ENCODE data around the gene ARHGAP6. TPM values are rescaled to one million over a fixed set of nuclear protein-coding genes. Genes with fewer than 3 reads are reported as not detected.

ARHGAP6 gene
- total RNA-seq, 4 donors from 2014 or later: 0.64 to 9.5 (median 2.3) TPM

DNA sequence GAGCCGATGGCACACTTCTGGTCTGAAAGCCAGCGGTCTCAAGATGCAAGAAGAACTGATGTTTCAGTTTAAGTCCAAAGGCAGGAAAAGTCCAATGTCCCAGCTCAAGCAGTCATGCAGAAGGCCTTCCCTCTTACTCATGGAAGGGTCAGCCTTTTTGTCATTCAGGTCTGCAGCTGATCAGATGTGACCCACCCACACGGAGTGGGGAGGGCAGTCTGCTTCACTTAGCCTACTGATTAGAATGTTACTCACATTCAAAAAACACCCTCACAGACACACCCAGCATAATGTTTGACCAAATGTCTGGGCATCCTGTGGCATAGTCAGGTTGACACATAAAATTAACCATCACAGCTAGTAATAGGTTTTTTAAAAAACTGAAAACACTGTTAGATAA is 548.0 kb downstream of the ARHGAP6 start:
- DNase-seq: no peak
- Histone ChIP-seq H3K9me3 (no peaks in the 10 kb centered on the region), H3K27me3 (no peaks in the 10 kb centered on the region), H3K4me3 (no peak overlapping the region), H3K4me1 (peaks cover 0 to 16% (median under 1%) of the 10 kb centered on the region in 3 donors), H3K27ac (no peak overlapping the region), H3K36me3 (peaks cover 0 to 90% (median 4%) of the 10 kb centered on the region in 3 donors)
- WGBS, 2 donors: 71 to 79% methylated on average over 2 to 3 of the region's 3 CpGs
- intact Hi-C loops (cut with DNase I): no loop called here
- TF ChIP-seq, protein P1, sequence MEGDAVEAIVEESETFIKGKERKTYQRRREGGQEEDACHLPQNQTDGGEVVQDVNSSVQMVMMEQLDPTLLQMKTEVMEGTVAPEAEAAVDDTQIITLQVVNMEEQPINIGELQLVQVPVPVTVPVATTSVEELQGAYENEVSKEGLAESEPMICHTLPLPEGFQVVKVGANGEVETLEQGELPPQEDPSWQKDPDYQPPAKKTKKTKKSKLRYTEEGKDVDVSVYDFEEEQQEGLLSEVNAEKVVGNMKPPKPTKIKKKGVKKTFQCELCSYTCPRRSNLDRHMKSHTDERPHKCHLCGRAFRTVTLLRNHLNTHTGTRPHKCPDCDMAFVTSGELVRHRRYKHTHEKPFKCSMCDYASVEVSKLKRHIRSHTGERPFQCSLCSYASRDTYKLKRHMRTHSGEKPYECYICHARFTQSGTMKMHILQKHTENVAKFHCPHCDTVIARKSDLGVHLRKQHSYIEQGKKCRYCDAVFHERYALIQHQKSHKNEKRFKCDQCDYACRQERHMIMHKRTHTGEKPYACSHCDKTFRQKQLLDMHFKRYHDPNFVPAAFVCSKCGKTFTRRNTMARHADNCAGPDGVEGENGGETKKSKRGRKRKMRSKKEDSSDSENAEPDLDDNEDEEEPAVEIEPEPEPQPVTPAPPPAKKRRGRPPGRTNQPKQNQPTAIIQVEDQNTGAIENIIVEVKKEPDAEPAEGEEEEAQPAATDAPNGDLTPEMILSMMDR (IDR thresholded peaks at IDR 0.05): no peak
- TF ChIP-seq POLR2A (IDR thresholded peaks at IDR 0.05): no peak

DNA sequence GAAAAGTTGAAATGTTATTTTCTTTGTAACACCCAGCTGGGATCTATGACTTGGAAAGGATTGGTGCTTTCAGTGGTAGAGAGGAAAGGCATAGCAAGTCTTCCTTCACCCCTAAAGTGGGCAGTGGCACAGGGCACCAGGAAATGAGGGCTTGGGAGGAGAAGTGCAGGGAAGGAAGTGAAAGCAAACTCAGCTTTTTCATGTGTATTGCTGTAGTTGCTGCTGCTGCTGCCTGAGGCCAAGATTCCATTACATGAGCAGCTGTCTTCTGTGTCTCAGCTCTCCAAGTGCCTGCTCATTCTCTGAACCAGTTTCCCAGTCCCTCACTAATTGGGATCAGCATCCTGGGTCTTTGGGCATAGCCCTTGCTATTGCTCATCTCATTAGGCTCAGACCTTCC is 552.0 kb downstream of the ARHGAP6 start:
- Histone ChIP-seq H3K4me1 (peaks cover 0 to 35% (median 9%) of the 10 kb centered on the region in 3 donors), H3K9me3 (no peaks in the 10 kb centered on the region), H3K4me3 (no peak overlapping the region), H3K27ac (peak overlapping the region in 2 of 4 donors; percentile 9 to 39), H3K36me3 (peaks cover 0 to 50% (median 4%) of the 10 kb centered on the region in 3 donors), H3K27me3 (no peaks in the 10 kb centered on the region)
- no peak for TF ChIP-seq POLR2A (IDR thresholded peaks at IDR 0.05)
- TF ChIP-seq, protein P1 (IDR thresholded peaks at IDR 0.05): no peak
- intact Hi-C loops (cut with DNase I): no loop called here
- no peak for DNase-seq

DNA sequence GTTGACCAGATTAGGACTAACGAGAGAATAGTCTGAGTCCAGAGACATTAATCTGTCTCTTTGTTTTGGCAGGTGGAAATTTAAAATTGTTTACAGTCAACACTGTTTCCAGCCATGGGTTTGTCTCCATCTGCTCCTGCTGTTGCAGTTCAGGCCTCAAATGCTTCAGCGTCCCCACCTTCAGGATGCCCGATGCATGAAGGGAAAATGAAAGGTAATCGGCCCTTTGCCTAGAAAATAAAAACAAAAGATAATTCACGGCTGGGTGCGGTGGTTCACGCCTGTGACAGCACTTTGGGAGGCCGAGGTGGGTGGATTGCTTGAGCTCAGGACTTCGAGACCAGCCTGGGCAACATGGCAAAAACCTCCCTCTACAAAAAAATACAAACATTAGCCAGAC is 553.8 kb downstream of the ARHGAP6 start:
- Histone ChIP-seq H3K27me3 (no peaks in the 10 kb centered on the region), H3K9me3 (no peaks in the 10 kb centered on the region), H3K36me3 (peaks cover 0 to 32% (median 4%) of the 10 kb centered on the region in 3 donors), H3K4me1 (peaks cover 0 to 35% (median 9%) of the 10 kb centered on the region in 3 donors), H3K27ac (peak overlapping the region; percentile 86 to 95 (median 92)), H3K4me3 (peak overlapping the region; percentile 61 to 79 (median 70))
- no peak for TF ChIP-seq POLR2A (IDR thresholded peaks at IDR 0.05)
- TF ChIP-seq, protein P1 (IDR thresholded peaks at IDR 0.05): no peak
- no peak for DNase-seq
- 20 to 61% methylated on average over 9 of the region's 9 CpGs for WGBS, 2 donors
- intact Hi-C loops (cut with DNase I): no loop called here

DNA sequence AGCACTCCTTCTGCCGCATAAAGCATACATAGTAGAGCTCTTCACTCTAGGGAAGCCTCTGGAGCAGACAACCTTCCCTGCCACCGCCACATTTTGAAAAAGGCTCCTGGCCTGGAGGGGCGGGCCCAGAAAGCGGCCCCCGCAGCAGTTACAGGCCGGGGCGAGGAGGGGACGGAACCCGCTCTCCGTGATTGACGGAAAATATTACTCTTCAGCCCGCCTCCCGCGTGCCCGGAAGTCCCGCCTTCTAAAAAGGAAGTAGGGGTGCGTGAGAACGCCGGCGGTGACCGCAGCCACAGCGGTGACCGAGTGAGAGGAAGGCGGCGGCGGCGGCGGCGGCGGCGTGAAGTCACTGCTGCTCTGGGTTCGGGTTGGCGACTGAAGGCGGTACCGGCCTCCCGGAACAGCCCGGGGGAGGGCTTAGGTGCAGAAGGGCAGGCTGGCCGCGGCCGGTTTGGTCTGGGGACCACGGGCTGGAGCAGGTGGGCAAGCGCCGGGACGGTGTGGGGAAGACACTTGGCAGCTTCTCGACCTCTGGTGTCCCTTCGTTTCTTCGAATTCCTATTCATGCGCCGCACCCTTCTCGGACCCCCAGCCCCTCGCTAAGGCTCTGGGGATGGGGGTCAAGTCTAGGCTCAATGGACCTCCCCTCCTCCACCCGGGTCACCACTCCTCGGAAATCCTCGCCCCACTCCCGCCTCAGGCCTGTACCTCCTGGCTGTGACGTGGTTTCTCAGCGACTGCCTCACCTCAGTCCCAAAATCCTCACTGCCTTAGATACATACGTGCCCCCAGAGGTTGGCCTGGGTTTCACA is 554.5 kb downstream of the ARHGAP6 start, which contains the start of gene HCCS:
TSS of gene HCCS (plus strand) at position 296 of the 815 bp plus-strand sequence. CDS start 729 bp downstream, outside the sequence.
- peak; percentile 11 for DNase-seq
- peak within 1 kb of the TSS; percentile 86 to 95 (median 92) for H3K27ac ChIP-seq
- intact Hi-C loops (cut with DNase I): no loop called here
- no peaks in the 10 kb centered on the region for H3K27me3 ChIP-seq
- peaks cover 0 to 35% (median 9%) of the 10 kb centered on the region in 3 donors for H3K4me1 ChIP-seq
- H3K4me3 ChIP-seq: peak within 1 kb of the TSS; percentile 61 to 79 (median 70)
- TF ChIP-seq, protein P1 (IDR thresholded peaks at IDR 0.05): peak in 1 of 6 experiments; percentile 4
- peak in 3 of 4 donors; percentile 76 to 83 (median 82) for TF ChIP-seq POLR2A (IDR thresholded peaks at IDR 0.05)
- H3K36me3 ChIP-seq: peaks cover 0 to 25% (median 4%) of the 10 kb centered on the region in 3 donors
- 0 to 44% methylated on average over 9 to 22 of the region's 58 CpGs for WGBS, 2 donors
- no peaks in the 10 kb centered on the region for H3K9me3 ChIP-seq

DNA sequence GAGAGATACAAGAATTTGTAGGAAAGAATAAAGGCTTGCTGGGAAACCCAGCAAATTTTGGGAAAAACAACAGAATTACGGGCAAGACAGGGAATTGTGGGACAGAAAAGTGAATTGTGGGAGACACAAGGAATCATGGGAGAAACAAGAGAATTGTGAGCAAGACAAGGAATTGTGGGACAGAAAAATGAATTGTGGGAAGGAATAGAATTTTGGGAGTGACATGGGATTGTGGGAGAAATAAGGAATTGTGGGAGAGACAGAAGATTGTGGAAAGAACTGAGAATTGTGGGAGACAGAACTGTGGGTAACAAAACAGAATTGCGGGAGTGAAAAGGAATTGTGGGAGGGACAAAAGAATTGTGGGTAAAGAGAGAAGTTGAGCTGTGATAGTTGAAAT is 555.8 kb downstream of the ARHGAP6 start:
- Histone ChIP-seq H3K27me3 (no peaks in the 10 kb centered on the region), H3K9me3 (no peaks in the 10 kb centered on the region), H3K36me3 (peaks cover 0 to 12% (median 4%) of the 10 kb centered on the region in 3 donors), H3K27ac (no peak overlapping the region), H3K4me1 (peaks cover 0 to 35% (median 9%) of the 10 kb centered on the region in 3 donors), H3K4me3 (no peak overlapping the region)
- TF ChIP-seq POLR2A (IDR thresholded peaks at IDR 0.05): no peak
- TF ChIP-seq, protein P1 (IDR thresholded peaks at IDR 0.05): no peak
- intact Hi-C loops (cut with DNase I): no loop called here
- 94% methylated on average over 2 of the region's 2 CpGs for WGBS, 2 donors
- no peak for DNase-seq
